HepG2 (cell line): ENCODE measurements around the gene KMT2B. TPM values are rescaled to one million over a fixed set of nuclear protein-coding genes. Genes with fewer than 3 reads are reported as not detected.
A peak's percentile ranks its signal among the peaks of the same experiment; 100 is the strongest.

Source experiments
- FIP1L1 ChIP-seq: fragments of 200-400 bp; formaldehyde crosslinking; IDR thresholded peaks from 2 replicates; pipeline ENCODE4 v1.6.1; 2018; ENCODE audit warnings: low read depth, mild to moderate bottlenecking, low read length, moderate library complexity, borderline replicate concordance; ENCODE audit not compliant: insufficient read depth
- HES4 ChIP-seq: sonication (generic); formaldehyde crosslinking; IDR thresholded peaks from 2 replicates; pipeline ENCODE4 v1.9.0; 2021; ENCODE audit warnings: mild to moderate bottlenecking, missing genetic modification reagents, borderline replicate concordance
- MIER3 ChIP-seq: IDR thresholded peaks from 2 replicates; pipeline ENCODE4 v1.6.1; 2016; ENCODE audit warnings: missing compliant biosample characterization, borderline replicate concordance
- MYC ChIP-seq: sonication (generic); formaldehyde crosslinking; IDR thresholded peaks from 2 replicates; pipeline ENCODE4 v1.9.0; 2021; ENCODE audit warnings: missing genetic modification reagents, borderline replicate concordance
- NCOA1 ChIP-seq: sonication (generic); formaldehyde crosslinking; IDR thresholded peaks from 2 replicates; pipeline ENCODE4 v1.9.0; 2021; ENCODE audit warnings: missing genetic modification reagents
- NKX3-1 ChIP-seq: sonication (generic); formaldehyde crosslinking; IDR thresholded peaks from 2 replicates; pipeline ENCODE4 v1.5.0; 2020; ENCODE audit warnings: missing genetic modification reagents
- RXRB ChIP-seq: IDR thresholded peaks from 2 replicates; pipeline ENCODE4 v1.6.1; 2016; ENCODE audit warnings: borderline replicate concordance, missing genetic modification reagents, missing compliant biosample characterization
- SRSF9 ChIP-seq: fragments of 200-400 bp; formaldehyde crosslinking; IDR thresholded peaks from 2 replicates; pipeline ENCODE4 v1.6.1; 2018; ENCODE audit warnings: borderline replicate concordance, mild to moderate bottlenecking, low read depth, low read length; ENCODE audit not compliant: insufficient read depth, poor library complexity, severe bottlenecking
- TGIF2 ChIP-seq: IDR thresholded peaks from 2 replicates; pipeline ENCODE4 v1.6.1; 2016; ENCODE audit warnings: control low read depth, missing compliant biosample characterization
- THAP11 ChIP-seq: IDR thresholded peaks from 2 replicates; pipeline ENCODE4 v1.6.1; 2016; ENCODE audit warnings: missing biosample characterization, missing genetic modification reagents
- ZNF317 ChIP-seq: sonication (generic); formaldehyde crosslinking; IDR thresholded peaks from 2 replicates; pipeline ENCODE4 v1.5.0; 2020; ENCODE audit warnings: mild to moderate bottlenecking, missing genetic modification reagents
- ZNF660 ChIP-seq: sonication (generic); formaldehyde crosslinking; IDR thresholded peaks from 2 replicates; pipeline ENCODE4 v1.5.1; 2020; ENCODE audit warnings: mild to moderate bottlenecking, low read depth, missing genetic modification reagents, borderline replicate concordance
- ZNF839 ChIP-seq: sonication (generic); formaldehyde crosslinking; IDR thresholded peaks from 2 replicates; pipeline ENCODE4 v1.4.0; 2020; ENCODE audit warnings: missing genetic modification reagents, mild to moderate bottlenecking, borderline replicate concordance
- polyA plus RNA-seq, 8 experiments: library from polyadenylated mRNA; depleted of rRNA in 3 of 8; stranded (reverse) in 7 of 8; unstranded in 1 of 8; fragments of >200 nt; fragmentation: Illumina TruSeq in 4 of 8; extraction: Trizol in 4 of 8; gene quantifications; 2 replicates each; pipeline versions ENCODE4 v1.2.1 to v1.2.3, GENCODE V29; 2011 to 2016; ENCODE audit warnings: low read depth in 4 of 8, missing spikeins in 1 of 8, mixed read lengths in 1 of 8; ENCODE audit not compliant: insufficient read depth in 1 of 8
- total RNA-seq, 5 experiments: library from RNA; depleted of rRNA; stranded (reverse); fragments of >200 nt; fragmentation: Illumina TruSeq; extraction: Trizol; gene quantifications; 2 replicates each; pipeline ENCODE4 v1.2.3, GENCODE V29; 2016; ENCODE audit warnings: low read depth in 1 of 5
- TF ChIP-seq, protein P1 (sequence below): sonication (generic); formaldehyde crosslinking; conservative IDR thresholded peaks from 2 replicates; pipeline ENCODE4 v1.5.0; 2020; ENCODE audit warnings: missing genetic modification reagents
- TF ChIP-seq, protein P2 (sequence below): sonication (generic); formaldehyde crosslinking; IDR thresholded peaks from 2 replicates; pipeline ENCODE4 v1.4.0; 2020; ENCODE audit warnings: mild to moderate bottlenecking, missing genetic modification reagents
- TF ChIP-seq, protein P3 (sequence below): sonication (generic); formaldehyde crosslinking; IDR thresholded peaks from 2 replicates; pipeline ENCODE4 v1.4.0; 2020; ENCODE audit warnings: missing genetic modification reagents, borderline replicate concordance
- TF ChIP-seq, protein P4 (sequence below): fragments of 450-650 bp; IDR thresholded peaks from 2 replicates; pipeline ENCODE4 v1.6.1; 2016
- TF ChIP-seq, protein P5 (sequence below): sonication (generic); formaldehyde crosslinking; IDR thresholded peaks from 2 replicates; pipeline ENCODE4 v1.4.0; 2020; ENCODE audit warnings: mild to moderate bottlenecking, missing genetic modification reagents

KMT2B gene
- total and polyA plus RNA-seq, 2 of the 13 experiments (the other 11 are each of a cell fraction or from before 2014, with no cell fraction given): 6.2 to 16.9 TPM

DNA sequence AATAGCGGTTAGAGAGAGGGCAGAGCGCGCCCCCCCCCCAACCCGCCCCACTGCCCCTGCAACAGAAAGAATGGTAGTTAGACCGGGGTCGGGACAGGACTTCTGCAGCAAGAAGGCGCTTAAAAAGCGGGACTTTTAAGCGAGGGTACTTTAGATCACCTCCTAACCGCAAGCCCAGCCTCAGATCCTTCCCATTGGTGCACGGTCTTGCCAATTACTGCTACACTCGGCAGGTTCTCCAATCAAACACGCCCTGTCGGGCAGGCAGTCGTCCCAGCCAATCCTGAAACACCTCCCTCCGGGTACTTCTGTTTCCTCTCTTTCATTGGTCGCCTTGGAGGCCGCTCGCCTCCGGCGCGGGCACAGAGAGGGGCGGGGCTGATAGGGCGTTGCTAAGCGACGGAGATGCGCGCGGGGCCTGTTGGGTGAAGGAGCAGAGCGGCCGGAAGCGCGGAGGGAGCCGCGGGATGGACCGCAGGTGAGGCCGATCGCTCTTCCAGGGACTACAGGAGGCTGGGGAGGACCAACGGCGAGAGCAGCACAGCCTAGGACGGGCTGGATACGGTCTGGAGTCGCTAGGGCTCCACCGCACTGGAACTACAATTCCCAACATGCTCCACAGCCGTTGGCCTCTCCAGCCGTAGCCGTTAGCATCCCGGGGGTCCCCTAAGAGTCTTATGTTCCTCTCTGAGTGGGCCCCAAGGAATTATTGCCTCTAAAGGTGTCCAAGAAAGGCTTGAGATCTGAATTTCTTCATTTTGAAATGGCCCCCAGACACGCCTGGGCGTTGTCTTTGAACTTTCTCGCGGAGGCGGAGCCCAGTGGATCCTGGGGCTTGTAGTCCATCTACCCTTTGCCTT is 40.2 kb downstream of the KMT2B start, which contains the start of gene PROSER3 (continued):
- TF ChIP-seq, protein P1, sequence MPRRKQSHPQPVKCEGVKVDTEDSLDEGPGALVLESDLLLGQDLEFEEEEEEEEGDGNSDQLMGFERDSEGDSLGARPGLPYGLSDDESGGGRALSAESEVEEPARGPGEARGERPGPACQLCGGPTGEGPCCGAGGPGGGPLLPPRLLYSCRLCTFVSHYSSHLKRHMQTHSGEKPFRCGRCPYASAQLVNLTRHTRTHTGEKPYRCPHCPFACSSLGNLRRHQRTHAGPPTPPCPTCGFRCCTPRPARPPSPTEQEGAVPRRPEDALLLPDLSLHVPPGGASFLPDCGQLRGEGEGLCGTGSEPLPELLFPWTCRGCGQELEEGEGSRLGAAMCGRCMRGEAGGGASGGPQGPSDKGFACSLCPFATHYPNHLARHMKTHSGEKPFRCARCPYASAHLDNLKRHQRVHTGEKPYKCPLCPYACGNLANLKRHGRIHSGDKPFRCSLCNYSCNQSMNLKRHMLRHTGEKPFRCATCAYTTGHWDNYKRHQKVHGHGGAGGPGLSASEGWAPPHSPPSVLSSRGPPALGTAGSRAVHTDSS (CRISPR knock-in tag): 0 out of 2 replicates have a peak, but pooled peaks have one; percentile 35
- TF ChIP-seq HES4 (CRISPR knock-in tag) (no peak; the same call in 1 of the 2 replicates), NKX3-1 (CRISPR knock-in tag) (0 out of 2 replicates have a peak, but pooled peaks have one; percentile 47), MIER3 (CRISPR knock-in tag) (0 out of 2 replicates have a peak, but pooled peaks have one; percentile 17), RXRB (0 out of 2 replicates have a peak, but pooled peaks have one; percentile 3), NCOA1 (CRISPR knock-in tag) (0 out of 2 replicates have a peak, but pooled peaks have one; percentile 55), TGIF2 (no peak), ZNF839 (CRISPR knock-in tag) (peak; percentile 42; the same call in 1 of the 2 replicates), MYC (CRISPR knock-in tag) (peak; percentile 80), ZNF660 (CRISPR knock-in tag) (no peak), FIP1L1 (0 out of 2 replicates have a peak, but pooled peaks have one; percentile 51), THAP11 (peak; percentile 97), ZNF317 (no peak), SRSF9 (no peak)
- TF ChIP-seq, protein P2, sequence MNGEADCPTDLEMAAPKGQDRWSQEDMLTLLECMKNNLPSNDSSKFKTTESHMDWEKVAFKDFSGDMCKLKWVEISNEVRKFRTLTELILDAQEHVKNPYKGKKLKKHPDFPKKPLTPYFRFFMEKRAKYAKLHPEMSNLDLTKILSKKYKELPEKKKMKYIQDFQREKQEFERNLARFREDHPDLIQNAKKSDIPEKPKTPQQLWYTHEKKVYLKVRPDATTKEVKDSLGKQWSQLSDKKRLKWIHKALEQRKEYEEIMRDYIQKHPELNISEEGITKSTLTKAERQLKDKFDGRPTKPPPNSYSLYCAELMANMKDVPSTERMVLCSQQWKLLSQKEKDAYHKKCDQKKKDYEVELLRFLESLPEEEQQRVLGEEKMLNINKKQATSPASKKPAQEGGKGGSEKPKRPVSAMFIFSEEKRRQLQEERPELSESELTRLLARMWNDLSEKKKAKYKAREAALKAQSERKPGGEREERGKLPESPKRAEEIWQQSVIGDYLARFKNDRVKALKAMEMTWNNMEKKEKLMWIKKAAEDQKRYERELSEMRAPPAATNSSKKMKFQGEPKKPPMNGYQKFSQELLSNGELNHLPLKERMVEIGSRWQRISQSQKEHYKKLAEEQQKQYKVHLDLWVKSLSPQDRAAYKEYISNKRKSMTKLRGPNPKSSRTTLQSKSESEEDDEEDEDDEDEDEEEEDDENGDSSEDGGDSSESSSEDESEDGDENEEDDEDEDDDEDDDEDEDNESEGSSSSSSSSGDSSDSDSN (CRISPR knock-in tag): no peak; the same call in 1 of the 2 replicates
- TF ChIP-seq, protein P3, sequence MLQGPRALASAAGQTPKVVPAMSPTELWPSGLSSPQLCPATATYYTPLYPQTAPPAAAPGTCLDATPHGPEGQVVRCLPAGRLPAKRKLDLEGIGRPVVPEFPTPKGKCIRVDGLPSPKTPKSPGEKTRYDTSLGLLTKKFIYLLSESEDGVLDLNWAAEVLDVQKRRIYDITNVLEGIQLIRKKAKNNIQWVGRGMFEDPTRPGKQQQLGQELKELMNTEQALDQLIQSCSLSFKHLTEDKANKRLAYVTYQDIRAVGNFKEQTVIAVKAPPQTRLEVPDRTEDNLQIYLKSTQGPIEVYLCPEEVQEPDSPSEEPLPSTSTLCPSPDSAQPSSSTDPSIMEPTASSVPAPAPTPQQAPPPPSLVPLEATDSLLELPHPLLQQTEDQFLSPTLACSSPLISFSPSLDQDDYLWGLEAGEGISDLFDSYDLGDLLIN (CRISPR knock-in tag): peak; percentile 89; the same call in 1 of the 2 replicates
- TF ChIP-seq, protein P4, sequence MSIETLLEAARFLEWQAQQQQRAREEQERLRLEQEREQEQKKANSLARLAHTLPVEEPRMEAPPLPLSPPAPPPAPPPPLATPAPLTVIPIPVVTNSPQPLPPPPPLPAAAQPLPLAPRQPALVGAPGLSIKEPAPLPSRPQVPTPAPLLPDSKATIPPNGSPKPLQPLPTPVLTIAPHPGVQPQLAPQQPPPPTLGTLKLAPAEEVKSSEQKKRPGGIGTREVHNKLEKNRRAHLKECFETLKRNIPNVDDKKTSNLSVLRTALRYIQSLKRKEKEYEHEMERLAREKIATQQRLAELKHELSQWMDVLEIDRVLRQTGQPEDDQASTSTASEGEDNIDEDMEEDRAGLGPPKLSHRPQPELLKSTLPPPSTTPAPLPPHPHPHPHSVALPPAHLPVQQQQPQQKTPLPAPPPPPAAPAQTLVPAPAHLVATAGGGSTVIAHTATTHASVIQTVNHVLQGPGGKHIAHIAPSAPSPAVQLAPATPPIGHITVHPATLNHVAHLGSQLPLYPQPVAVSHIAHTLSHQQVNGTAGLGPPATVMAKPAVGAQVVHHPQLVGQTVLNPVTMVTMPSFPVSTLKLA: 0 out of 2 replicates have a peak, but pooled peaks have one; percentile 12
- TF ChIP-seq, protein P5, sequence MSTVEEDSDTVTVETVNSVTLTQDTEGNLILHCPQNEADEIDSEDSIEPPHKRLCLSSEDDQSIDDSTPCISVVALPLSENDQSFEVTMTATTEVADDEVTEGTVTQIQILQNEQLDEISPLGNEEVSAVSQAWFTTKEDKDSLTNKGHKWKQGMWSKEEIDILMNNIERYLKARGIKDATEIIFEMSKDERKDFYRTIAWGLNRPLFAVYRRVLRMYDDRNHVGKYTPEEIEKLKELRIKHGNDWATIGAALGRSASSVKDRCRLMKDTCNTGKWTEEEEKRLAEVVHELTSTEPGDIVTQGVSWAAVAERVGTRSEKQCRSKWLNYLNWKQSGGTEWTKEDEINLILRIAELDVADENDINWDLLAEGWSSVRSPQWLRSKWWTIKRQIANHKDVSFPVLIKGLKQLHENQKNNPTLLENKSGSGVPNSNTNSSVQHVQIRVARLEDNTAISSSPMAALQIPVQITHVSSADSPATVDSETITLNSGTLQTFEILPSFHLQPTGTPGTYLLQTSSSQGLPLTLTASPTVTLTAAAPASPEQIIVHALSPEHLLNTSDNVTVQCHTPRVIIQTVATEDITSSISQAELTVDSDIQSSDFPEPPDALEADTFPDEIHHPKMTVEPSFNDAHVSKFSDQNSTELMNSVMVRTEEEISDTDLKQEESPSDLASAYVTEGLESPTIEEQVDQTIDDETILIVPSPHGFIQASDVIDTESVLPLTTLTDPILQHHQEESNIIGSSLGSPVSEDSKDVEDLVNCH: no peak
